Femur (tissue), 1 donor: ENCODE measurements around the gene DYNLT2B.
A peak's percentile ranks its signal among the peaks of the same experiment; 100 is the strongest.
"Not testable (repeated sequence)": the region's sequence is repeated elsewhere in the genome, so short reads cannot be mapped to it uniquely, and the experiment has no call there.

ENCODE experiments used
- DNase-seq: peaks from one replicate; pipeline ENCODE4 v3.0.0-alpha.2; 2017

DYNLT2B gene

GRCh38 chr3:196323691-196324090, 5.7 kb upstream of the DYNLT2B start:
- DNase-seq: peak; percentile 68

DNA sequence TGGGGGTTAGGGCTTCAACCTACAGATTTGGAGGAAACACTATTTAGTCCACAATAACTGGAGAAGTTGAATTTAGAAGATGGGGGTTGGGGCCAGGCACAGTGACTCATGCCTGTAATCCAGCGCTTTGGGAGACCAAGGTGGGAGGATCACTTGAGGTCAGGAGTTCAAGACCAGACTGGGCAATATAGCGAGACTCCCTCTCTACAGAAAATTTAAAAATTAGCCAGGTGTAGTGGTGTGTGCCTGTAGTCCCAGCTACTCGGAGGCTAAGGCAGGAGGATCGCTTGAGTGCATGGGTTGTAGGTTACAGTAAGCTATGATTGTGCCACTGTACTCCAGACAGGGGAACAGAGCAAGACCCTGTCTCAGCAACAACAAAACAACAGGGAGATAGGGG, 5.0 kb upstream of the DYNLT2B start:
- DNase-seq: no peak

DNA sequence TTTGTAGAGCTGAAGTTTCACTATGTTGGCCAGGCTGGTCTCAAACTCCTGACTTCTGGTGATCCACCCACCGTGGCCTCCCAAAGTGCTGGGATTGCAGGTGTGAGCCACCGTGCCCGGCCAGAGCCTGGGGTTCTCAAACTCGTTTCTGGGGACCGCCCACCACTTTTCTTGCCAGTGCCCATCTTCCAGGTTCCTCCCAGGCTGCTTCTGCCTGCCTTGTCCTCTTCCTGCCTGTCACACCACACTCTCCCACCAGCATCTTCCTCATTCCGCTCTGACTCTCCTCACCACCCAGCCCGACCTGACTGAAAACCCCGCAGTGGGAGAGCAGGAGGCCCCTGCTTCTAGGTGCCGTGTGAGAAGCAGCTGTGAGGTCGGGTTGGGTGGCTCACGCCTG, 3.1 kb upstream of the DYNLT2B start:
- peak; percentile 29 for DNase-seq

DNA sequence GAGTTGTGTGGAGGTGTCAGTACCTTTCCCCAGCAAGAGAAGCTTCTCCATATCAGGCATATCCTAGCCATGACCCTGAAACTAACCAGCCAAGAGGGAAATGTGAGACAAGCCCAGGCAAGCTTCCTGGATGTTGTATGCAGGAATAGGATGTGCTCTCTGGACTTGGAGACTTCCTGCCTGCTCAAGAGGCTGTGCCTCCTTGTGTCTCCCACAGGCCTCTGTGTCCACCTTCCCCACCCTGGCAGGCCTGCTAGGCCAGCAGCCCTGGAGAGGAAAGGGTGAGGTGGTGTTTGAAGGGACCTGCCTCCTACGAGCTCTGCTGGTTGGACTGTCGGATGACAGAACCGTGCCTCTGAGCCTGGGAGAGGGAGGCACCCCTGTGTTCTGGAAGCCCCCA, 2.1 kb upstream of the DYNLT2B start:
- DNase-seq: no peak

GRCh38 chr3:196316799-196317686, 997 bp downstream of the DYNLT2B start:
- DNase-seq: not testable (repeated sequence)

GRCh38 chr3:196315821-196316220, 2.2 kb downstream of the DYNLT2B start:
- no peak for DNase-seq

- no peak for DNase-seq
These were observed 3.4 kb downstream of the DYNLT2B start for GRCh38 chr3:196314597-196314996.

- DNase-seq: not testable (repeated sequence)
These were observed 4.0 kb downstream of the DYNLT2B start for GRCh38 chr3:196314086-196314485.

GRCh38 chr3:196302960-196303359, 15.1 kb downstream of the DYNLT2B start:
- DNase-seq: not testable (repeated sequence)

DNA sequence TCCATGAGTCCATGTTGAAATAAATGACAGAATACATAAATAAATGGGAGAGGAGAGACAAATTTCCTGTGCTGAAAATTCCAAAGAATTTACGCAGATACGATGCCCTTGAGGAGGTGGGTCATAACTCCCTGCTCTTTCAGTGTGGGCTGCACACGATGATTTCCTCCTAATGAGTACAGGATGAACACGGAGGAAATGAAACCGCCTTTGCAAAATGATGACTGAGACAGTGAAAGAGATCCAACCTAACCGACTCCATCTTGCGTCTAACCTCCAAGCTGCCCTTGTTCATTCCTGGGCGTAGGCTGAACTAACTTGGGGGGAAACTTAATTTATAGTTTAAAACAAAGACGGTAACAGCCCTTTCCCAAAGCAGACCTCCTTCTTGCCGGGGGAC, 15.5 kb downstream of the DYNLT2B start:
- DNase-seq: not testable (repeated sequence)

- no peak for DNase-seq
These were observed 19.5 kb downstream of the DYNLT2B start for GRCh38 chr3:196298521-196298920.

DNA sequence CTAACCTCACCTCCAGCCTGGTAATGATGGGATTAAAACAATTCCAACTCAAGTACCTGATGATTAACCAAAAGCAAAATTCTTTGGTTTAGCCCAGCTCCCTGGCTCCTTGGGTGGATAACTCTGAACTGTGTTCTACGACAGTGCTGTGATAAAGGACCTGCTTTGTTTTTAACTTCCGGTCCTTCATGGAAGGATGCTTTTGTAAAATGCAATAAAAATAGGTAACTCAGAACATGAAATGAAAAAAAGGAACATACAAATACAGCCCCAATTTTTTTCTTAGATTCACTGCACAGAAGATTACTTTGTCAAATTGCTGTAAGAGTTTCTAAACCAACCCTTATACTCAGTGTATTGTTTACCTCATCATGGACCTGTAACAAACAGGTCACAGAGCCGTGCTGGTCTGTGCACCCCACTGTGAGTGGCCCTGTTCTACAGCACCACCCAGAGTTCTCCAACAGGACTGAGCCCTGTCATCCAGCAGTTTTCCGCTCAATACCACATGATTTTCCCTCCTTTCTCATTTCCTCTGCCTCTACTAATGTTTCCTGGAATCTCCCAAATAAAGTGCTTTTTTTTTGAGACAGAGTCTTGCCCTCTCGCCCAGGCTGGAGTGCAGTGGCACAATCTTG, 25.6 kb downstream of the DYNLT2B start:
- DNase-seq: no peak

GRCh38 chr3:196288141-196288460, 29.9 kb downstream of the DYNLT2B start:
- no peak for DNase-seq

GRCh38 chr3:196287440-196288140, 30.4 kb downstream of the DYNLT2B start, which contains the start of gene PCYT1A:
TSS of gene PCYT1A (minus strand) at chr3:196287726. CDS start at chr3:196270531, 17,195 bp downstream.
- DNase-seq: peak; percentile 95

DNA sequence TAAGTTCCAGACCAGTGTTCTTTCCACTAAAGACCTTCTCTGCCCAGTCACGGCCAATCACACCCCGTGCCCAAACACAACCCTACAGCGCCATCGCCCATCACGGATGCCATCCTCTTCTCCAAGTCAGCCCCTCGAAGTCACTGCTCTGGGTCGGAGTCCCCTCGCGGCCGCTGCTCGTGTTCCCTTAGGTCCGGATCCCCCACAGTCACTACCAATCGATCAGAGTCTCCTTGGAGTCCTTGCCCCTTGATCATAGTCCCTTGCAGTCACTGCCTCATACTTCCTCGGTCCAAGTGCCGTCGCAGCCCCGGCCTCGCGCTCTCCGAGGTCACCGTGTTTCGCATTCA, 31.0 kb downstream of the DYNLT2B start:
- DNase-seq: no peak

- no peak for DNase-seq
These were observed 33.6 kb downstream of the DYNLT2B start for GRCh38 chr3:196284396-196284795.

DNA sequence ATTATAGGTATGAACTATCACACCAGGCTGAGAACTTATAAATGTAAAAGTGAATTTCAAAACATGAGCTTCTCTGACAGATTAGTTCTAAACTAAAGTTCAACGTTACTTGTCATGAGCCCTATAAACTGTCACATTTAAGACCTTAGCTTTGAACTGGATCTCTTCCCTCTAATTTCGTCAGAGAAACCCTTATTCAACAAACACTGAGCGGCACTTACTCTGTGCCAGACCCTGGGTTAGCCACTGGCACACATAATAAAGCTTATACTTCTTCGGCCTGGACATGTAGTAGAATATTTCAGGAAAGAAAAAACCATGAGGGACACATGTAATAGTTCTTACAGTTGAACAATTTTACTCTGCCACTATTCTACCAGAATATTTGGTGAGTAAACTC, 36.1 kb downstream of the DYNLT2B start:
- DNase-seq: no peak

DNA sequence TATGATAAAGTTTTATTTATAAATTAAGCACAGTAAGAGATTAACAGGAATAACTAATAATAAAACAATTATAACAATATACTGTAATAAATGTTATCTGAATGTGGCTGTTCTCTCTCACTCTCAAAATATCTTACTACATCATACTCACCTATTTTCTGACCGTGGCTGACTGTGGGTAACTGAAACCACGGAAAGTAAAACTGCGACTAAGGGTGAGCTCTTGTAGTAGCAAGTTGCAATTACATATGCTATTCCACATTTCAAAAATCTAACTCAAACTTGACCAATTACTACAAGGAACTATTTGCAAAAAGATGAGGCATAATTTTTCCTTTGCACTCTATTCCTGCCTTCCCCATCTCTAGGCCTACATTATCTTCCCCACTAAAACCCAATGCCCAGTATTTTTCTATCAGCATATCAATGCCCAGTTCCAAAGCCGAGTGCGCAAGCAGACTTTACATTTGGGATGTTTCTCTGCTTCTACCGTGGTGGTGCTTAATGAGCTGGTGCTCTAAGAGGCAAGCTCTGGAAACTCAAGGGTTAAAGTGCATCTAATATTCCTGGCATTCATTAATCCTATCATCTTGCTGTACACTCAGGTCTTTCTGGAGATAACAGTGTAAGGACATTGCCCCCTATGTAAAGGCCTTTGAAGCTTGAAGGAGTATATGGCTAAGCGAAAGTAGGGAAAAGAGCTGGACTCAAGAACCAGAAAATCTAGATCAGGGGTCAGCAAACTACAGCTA, 37.2 kb downstream of the DYNLT2B start:
- no peak for DNase-seq

DNA sequence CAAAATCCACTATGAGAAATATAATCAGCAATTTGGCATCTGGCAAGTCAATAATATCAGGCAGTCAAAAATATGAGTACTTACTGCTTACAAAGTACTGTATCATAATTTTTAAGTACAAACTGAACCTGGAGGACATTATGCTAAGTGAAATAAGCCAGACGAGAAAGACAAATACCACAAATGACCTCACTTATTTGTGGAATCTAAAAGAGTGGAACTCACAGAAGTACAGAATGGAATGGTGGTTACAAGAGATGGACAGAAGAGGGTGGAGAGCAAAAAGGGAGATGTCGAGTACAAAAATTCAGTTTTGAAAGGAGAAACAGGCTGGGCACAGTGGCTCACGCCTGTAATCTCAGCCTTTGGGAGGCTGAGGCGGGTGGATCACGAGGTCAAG, 42.9 kb downstream of the DYNLT2B start:
- no peak for DNase-seq

DNA sequence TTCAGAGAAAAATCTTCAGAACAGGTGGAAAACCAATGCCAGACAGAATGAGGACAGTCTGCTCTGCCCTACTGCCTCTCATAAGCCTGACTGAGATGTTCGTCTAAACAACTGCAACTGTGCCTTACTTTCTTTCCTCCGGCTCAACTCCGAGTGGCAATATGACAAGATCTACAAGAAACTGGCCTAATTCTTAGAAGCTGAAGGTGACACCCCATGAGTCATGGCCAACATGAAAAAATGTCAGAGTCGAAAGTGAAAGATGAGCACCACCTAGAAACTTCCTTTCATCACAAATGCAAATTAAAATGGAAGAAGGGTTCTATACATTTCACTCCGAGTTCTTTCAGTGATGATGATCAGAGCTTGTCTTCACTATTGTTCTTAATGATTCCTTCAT, 43.5 kb downstream of the DYNLT2B start:
- DNase-seq: no peak

DNA sequence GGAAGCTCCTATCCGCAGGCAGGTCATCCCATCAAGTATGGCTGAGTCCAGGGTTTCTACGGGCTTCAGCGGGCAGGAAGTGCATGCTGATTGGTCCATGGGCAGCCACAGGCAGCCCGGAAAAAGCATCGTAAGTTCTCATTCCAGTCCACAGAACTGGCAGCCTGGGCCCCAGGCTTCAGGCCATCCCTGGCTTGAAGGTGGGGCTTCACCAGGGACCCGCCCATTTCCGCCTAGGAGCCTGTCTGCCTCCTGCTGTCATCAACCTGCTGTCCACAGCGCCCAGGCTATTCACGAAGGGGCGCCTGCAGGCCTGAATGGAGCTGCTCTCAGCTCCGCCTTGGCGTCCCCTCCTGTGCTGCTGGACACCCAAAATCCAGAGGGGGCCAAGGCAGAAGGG, 44.4 kb downstream of the DYNLT2B start:
- no peak for DNase-seq

GRCh38 chr3:196272826-196273225, 45.2 kb downstream of the DYNLT2B start:
- peak; percentile 41 for DNase-seq

DNA sequence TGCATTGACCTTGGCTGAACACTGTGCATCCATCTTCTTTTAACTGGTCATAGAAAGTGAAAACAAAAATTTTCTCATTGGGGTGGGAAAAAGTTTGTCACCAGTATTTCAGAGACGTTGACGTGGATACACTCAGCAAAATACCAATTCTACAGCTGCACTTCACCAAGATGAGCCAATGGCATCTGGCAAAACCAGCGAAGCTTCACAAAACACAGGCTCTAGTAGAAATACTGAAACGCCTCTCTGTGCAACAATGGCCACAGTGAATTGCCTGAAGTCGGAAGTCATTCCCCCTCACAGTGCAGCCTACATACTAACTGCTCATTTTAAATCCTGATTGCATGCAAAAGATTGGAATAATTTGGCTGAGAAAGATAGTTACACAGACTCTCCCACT, 47.5 kb downstream of the DYNLT2B start:
- no peak for DNase-seq
